ENCODE data around the gene RCL1. TPM values are rescaled to one million over a fixed set of nuclear protein-coding genes. Genes with fewer than 3 reads are reported as not detected.
A peak's percentile ranks its signal among the peaks of the same experiment; 100 is the strongest.
"Not testable (repeated sequence)": the region's sequence is repeated elsewhere in the genome, so short reads cannot be mapped to it uniquely, and the experiment has no call there.

RCL1 gene
- polyA plus RNA-seq, 1 experiment, result 5.1 TPM

DNA sequence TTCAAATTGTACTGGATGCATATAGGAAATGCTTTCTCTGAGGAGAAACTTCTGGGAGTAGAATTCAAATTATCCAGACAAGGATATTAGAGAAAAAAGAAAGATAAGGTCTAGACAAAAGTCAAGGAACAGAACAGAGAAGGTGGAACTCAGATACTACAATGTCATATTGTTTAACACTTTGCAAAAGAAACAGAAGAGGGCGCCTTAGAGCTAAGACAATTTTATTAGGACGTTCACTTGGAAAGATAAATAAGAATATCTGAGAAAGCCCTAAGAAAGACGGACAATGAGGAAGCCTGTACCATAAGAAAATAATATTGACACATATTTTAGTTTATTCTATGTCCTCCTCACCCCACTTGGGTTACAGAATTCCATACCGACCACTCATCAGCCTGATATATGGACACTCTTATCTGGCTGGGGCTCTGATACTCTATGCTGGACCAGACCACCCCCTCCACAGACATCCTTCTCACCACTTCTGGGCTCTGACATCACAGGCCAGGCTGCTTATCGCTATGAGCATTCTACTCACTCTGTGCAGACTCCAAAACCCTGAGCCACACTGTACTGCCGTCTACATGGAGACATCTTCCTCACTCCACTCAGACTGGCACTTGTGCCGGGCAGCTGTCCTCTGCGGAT, 42.6 kb upstream of the RCL1 start:
- ChIA-PET CTCF (interaction anchor here (0.6 to 5.0 kb wide), 10 partner anchors 8 to 834 kb away, joined by 3 to 42 read pairs (median 4); no protein-coding TSS in a partner anchor), POLR2A (no interaction called here)
- Histone ChIP-seq H3K36me3 (ENCODE audit: control insufficient read depth, insufficient read depth, low read length) (no peaks in the 10 kb centered on the region), H3K27me3 (ENCODE audit: control insufficient read depth, insufficient read depth, low read length) (no peaks in the 10 kb centered on the region), H3K4me3 (ENCODE audit: low read depth, low read length) (no peak overlapping the region)
- DNase-seq (ENCODE audit: low read depth), result no peak
- TF ChIP-seq, protein P1, sequence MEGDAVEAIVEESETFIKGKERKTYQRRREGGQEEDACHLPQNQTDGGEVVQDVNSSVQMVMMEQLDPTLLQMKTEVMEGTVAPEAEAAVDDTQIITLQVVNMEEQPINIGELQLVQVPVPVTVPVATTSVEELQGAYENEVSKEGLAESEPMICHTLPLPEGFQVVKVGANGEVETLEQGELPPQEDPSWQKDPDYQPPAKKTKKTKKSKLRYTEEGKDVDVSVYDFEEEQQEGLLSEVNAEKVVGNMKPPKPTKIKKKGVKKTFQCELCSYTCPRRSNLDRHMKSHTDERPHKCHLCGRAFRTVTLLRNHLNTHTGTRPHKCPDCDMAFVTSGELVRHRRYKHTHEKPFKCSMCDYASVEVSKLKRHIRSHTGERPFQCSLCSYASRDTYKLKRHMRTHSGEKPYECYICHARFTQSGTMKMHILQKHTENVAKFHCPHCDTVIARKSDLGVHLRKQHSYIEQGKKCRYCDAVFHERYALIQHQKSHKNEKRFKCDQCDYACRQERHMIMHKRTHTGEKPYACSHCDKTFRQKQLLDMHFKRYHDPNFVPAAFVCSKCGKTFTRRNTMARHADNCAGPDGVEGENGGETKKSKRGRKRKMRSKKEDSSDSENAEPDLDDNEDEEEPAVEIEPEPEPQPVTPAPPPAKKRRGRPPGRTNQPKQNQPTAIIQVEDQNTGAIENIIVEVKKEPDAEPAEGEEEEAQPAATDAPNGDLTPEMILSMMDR (IDR thresholded peaks at IDR 0.05; ENCODE audit: insufficient read depth, low read depth, low read length), result peak; percentile 64

DNA sequence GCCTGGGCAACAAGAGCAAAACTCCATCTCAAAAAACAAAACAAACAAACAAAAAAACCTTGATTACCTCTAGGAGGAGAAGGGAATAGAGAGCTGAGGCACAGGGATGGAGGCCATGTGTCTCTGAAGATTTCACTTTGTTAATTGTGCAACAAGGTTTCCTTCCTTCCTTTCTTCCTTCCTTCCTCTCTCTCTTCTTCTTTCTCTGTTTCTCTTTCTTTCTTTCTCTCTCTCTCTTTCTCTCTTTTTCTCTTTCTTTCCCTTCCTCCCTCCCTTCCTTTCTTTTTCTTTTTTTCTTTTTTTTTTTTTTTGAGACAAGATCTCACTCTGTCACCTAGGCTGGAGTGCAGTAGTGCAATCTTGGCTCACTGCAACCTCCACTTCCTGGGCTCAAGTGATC, 38.2 kb upstream of the RCL1 start:
- H3K4me3 ChIP-seq (ENCODE audit: low read depth, low read length); POLR2A ChIA-PET; H3K27me3 ChIP-seq (ENCODE audit: control insufficient read depth, insufficient read depth, low read length); H3K36me3 ChIP-seq (ENCODE audit: control insufficient read depth, insufficient read depth, low read length); DNase-seq (ENCODE audit: low read depth): not testable (repeated sequence)
- CTCF ChIA-PET, result interaction anchor here (0.6 to 3.9 kb wide), 5 partner anchors 8 to 900 kb away, joined by 4 to 20 read pairs (median 6); no protein-coding TSS in a partner anchor

DNA sequence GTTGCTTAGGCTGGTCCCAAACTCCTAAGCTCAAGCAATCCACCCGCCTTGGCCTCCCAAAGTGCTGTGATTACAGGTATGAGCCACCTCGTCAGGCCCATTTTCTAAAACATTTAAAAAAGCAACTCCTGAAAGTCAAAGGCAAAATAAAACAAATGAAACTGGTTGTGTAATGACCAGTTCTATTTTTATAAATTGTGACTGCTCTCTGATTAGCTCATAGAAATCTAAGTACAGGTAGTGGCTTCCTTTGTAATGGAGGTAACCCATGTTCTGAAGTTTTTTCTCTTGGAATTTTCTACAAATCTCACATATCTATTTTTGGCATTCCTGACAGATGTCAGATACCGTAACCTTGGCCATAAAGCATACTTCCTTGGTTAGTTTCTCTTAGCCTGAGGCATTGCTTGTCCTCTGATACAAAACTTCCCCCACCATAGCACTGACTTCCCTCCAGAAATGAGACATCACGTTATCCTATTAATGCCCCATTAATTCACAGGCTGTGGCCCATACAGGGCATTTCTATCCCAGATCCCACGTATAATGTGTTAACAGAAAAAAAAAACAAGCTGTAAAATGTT, 37.6 kb upstream of the RCL1 start:
- Histone ChIP-seq H3K27me3 (ENCODE audit: control insufficient read depth, insufficient read depth, low read length) (no peaks in the 10 kb centered on the region), H3K4me3 (ENCODE audit: low read depth, low read length) (no peak overlapping the region), H3K36me3 (ENCODE audit: control insufficient read depth, insufficient read depth, low read length) (no peaks in the 10 kb centered on the region)
- CTCF ChIA-PET, result interaction anchor here (0.6 to 3.9 kb wide), 6 partner anchors 8 to 900 kb away, joined by 3 to 20 read pairs (median 4); partner anchors contain the start of gene PLPP6
- DNase-seq (ENCODE audit: low read depth), result no peak
- POLR2A ChIA-PET, result no interaction called here
- TF ChIP-seq, protein P1 (IDR thresholded peaks at IDR 0.05; ENCODE audit: insufficient read depth, low read depth, low read length), result no peak

DNA sequence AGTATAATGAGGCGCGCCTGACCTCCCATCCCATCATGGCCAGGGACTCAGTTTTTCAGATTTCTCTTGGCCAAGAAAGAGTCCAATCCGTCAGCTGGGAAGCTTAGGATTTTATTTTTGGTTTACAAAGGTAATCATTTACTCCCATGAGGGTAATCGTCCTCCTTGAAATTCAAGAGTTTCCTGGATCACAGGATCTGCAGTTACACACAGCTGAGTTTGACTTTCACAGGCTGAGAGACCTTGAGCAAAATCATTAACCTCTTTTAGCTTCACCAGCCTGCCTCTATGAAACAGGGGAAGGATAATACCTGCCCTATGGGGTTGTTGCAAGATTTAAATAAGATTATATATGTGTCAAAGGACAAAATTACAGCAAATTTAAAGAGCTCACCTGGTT, 36.3 kb upstream of the RCL1 start:
- H3K4me3 ChIP-seq (ENCODE audit: low read depth, low read length), result no peak overlapping the region
- no peaks in the 10 kb centered on the region for H3K27me3 ChIP-seq (ENCODE audit: control insufficient read depth, insufficient read depth, low read length)
- DNase-seq (ENCODE audit: low read depth), result no peak
- ChIA-PET CTCF (interaction anchor here (1.3 to 3.9 kb wide), 3 partner anchors 14 to 844 kb away, joined by 3 to 20 read pairs (median 5); no protein-coding TSS in a partner anchor), POLR2A (no interaction called here)
- TF ChIP-seq, protein P1 (IDR thresholded peaks at IDR 0.05; ENCODE audit: insufficient read depth, low read depth, low read length), result no peak
- H3K36me3 ChIP-seq (ENCODE audit: control insufficient read depth, insufficient read depth, low read length), result no peaks in the 10 kb centered on the region

DNA sequence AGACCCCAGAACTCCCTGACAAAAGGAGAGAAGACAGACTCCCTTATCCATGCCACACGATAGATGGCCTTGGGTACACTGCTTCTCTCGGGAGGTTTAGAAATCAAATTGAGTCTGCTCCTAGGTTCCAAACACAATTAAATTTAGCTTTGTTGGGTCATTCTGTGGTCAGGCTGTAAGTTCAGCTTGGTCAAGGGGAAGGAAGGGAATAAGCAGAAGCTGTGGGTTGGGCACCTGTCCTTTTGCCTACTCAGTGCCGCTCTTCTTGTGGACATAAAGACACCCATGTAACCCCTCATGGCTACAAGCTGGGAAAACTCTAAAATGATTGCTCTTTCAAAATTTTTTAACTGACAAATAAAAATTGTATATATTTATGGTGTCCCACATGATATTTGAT, 32.6 kb upstream of the RCL1 start:
- H3K36me3 ChIP-seq (ENCODE audit: control insufficient read depth, insufficient read depth, low read length), result no peaks in the 10 kb centered on the region
- no peak overlapping the region for H3K4me3 ChIP-seq (ENCODE audit: low read depth, low read length)
- ChIA-PET POLR2A (no interaction called here), CTCF (interaction anchor here (0.8 to 8.5 kb wide), 21 partner anchors 8 to 840 kb away, joined by 3 to 154 read pairs (median 5); partner anchors contain the start of genes CD274, JAK2, RCL1 and SPATA6L)
- H3K27me3 ChIP-seq (ENCODE audit: control insufficient read depth, insufficient read depth, low read length), result no peaks in the 10 kb centered on the region
- DNase-seq (ENCODE audit: low read depth), result no peak
- TF ChIP-seq, protein P1 (IDR thresholded peaks at IDR 0.05; ENCODE audit: insufficient read depth, low read depth, low read length), result no peak
